ENCODE results near the gene SIL1. TPM values are rescaled to one million over a fixed set of nuclear protein-coding genes. Genes with fewer than 3 reads are reported as not detected.
A peak's percentile ranks its signal among the peaks of the same experiment; 100 is the strongest.

Gene SIL1
- total RNA-seq, 2 donors from 2014 or later, result 32.5 to 37.3 TPM

DNA sequence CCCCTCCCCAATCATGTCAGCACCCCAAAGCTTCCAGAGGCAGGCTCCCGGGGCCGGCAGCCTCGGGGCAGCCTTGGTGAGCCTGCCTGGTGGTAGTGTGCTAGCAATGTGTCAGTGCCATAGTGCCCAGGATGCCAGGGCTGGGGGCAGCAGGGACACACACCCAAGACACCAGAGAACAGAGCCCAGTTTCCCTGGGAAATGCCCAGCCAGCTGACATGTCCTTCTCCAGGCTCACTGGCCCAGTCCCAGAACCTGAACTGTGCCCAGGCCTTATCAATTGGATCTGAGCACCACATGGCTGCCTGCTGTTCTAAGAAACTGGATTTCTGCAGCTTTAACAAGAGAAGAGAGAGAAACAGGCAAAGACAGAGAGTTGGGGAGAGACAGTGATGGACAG lies 248.2 kb downstream of the SIL1 start:
- H3K4me3 Mint-ChIP-seq, result no peak overlapping the region
- no peak for ATAC-seq (replicated peaks in 1 of 2)
- no peaks in the 10 kb centered on the region for H3K36me3 Mint-ChIP-seq (ENCODE audit: insufficient read depth in 2 of 2)
- H3K4me1 Mint-ChIP-seq (ENCODE audit: low read depth), result peaks cover 15% of the 10 kb centered on the region
- no peak overlapping the region for H3K27ac Mint-ChIP-seq
- DNase-seq, result no peak
- H3K9me3 Mint-ChIP-seq, result no peaks in the 10 kb centered on the region
- no peaks in the 10 kb centered on the region for H3K27me3 Mint-ChIP-seq (ENCODE audit: low read depth)

DNA sequence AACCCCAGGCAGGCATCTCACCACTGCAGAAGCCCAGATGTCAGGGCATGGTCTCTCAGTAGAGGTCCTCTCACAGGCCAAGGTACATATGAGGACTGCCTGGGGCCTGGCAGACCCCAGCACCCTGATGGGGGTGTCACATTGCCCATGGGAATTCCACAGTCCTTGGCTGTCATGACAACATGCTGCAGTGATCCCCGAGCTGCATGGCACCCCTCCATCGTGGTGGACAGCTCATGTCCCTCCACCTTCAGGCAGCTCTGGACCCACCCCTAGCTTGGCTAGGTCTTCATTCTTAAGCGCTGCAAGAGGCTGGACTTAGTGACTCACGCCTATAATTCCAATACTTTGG lies 249.0 kb downstream of the SIL1 start:
- H3K9me3 Mint-ChIP-seq, result no peaks in the 10 kb centered on the region
- DNase-seq (no peak), ATAC-seq (replicated peaks in 1 of 2) (no peak)
- peaks cover 15% of the 10 kb centered on the region for H3K4me1 Mint-ChIP-seq (ENCODE audit: low read depth)
- no peaks in the 10 kb centered on the region for H3K27me3 Mint-ChIP-seq (ENCODE audit: low read depth)
- H3K4me3 Mint-ChIP-seq, result no peak overlapping the region
- H3K36me3 Mint-ChIP-seq (ENCODE audit: insufficient read depth in 2 of 2), result no peaks in the 10 kb centered on the region
- H3K27ac Mint-ChIP-seq, result no peak overlapping the region

DNA sequence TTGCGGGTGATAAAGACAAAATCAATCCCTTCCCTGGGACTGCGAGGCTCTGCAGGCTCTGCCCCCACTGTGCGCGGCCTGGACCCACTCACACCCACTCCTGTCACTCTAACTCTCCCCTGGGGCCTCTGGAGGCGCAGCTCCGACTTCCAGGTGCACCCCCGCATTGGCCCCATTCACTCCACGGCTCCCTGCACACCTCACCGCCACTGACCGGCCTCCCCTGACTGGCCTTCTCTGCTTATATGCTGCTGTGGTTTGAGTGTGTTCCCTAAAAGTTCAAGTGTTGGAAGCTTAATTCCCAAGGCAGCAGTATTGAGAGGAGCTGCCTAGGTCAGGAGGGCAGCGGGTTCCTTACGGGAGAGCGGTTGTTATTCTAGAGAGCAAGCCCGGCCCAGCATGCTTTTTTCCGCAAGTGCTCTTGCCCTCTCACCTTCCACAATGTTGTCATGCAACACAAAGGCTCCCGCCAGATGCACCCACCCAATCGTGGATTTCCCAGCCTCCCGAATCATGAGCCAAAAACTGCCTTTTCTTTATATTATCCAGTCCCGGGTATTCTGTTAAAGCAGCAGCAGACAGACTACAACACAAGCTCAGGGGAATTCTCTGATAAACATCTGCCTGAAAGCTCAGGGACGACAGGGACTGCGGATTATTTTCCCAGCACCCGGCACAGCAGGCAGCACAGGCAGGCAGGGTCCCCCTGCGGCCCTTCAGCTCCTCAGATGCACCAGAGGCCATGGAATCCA lies 249.5 kb downstream of the SIL1 start:
- no peak overlapping the region for H3K27ac Mint-ChIP-seq
- no peak overlapping the region for H3K4me3 Mint-ChIP-seq
- DNase-seq (no peak), ATAC-seq (replicated peaks in 1 of 2) (no peak)
- H3K4me1 Mint-ChIP-seq (ENCODE audit: low read depth), result peaks cover 15% of the 10 kb centered on the region
- no peaks in the 10 kb centered on the region for H3K36me3 Mint-ChIP-seq (ENCODE audit: insufficient read depth in 2 of 2)
- H3K27me3 Mint-ChIP-seq (ENCODE audit: low read depth), result no peaks in the 10 kb centered on the region
- H3K9me3 Mint-ChIP-seq, result no peaks in the 10 kb centered on the region

DNA sequence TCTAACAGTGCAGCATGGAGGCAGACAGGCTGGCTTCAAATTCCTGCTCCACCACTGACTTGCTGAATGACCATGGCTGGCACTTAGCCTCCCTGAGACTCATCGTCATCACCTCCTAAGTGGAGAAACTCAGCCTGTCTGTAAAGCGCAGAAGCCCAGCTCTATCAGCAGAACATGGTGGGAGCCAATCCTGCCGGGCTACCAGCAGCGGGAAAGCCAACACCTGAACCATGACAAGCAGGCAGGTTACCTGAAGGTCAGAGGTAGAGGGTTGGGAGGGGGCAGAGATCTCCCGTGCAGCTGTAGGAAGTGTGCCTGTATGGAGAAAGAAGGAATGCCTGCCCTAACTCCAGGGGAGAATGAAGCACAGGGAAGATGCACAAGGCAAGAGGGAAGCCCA lies 250.4 kb downstream of the SIL1 start:
- Mint-ChIP-seq H3K36me3 (ENCODE audit: insufficient read depth in 2 of 2) (no peaks in the 10 kb centered on the region), H3K4me1 (ENCODE audit: low read depth) (peaks cover 6% of the 10 kb centered on the region), H3K27me3 (ENCODE audit: low read depth) (no peaks in the 10 kb centered on the region), H3K4me3 (no peak overlapping the region), H3K27ac (no peak overlapping the region), H3K9me3 (no peaks in the 10 kb centered on the region)
- DNase-seq (no peak), ATAC-seq (replicated peaks in 1 of 2) (no peak)

DNA sequence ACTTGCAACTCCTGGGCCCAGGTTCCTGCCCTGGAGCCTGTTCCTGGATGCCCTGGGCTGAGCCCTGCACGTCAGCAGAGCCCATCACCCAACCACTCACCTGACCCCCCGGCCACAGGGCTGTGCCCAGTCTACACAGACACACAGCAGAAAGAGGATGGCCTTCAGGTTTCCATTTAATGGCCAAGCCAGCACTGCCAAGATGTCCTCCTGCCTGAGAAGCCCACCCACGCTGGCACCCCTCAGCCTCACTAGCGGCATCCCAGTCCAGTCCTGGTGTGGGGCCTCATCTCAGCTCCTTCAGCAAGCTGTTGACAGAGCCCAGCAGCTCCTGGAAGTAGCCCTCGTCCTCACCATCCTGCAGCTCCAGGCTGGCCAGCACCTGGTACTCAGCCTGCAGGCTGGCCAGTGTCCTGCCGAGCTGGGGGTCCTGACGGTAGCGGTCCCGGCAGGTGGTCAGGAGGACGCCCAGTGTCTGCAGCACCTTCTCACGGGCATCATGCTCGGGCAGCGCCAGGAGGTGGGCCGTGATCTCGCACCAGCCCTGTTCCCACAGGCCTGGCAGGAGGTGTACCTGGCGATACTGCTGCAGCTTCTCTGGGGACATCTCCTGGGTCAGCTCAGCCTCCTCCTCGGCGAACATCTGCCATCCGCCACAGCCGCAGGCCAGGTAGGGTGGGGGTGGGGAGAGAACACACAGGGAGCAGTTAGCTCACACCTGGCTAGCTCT lies 251.2 kb downstream of the SIL1 start:
- H3K27ac Mint-ChIP-seq, result no peak overlapping the region
- DNase-seq, result no peak
- H3K27me3 Mint-ChIP-seq (ENCODE audit: low read depth), result no peaks in the 10 kb centered on the region
- peaks cover 0 to 3% of the 10 kb centered on the region in 2 donors for H3K36me3 Mint-ChIP-seq (ENCODE audit: insufficient read depth in 2 of 2)
- H3K4me1 Mint-ChIP-seq (ENCODE audit: low read depth), result peaks cover 6% of the 10 kb centered on the region
- H3K4me3 Mint-ChIP-seq, result no peak overlapping the region
- no peak for ATAC-seq (replicated peaks in 1 of 2)
- H3K9me3 Mint-ChIP-seq, result no peaks in the 10 kb centered on the region

DNA sequence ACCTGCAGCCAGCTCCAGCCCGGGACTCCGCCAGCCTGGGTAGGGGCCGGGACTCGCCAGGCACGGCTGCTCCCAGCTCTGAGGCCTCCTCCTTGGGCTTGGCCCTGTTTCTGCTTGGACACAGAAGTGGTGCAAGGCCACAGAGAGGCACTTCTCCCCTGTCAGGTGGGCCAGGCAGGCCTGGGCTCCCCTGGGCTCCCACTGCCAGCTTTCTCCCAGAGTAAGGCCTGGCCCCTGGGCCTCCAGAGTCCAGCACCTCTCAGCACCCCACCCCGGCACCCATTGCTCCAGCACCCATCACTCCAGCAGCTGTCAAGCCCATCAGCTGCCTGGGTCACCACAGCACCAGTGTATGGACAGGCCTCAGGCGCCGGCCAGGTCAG lies 251.9 kb downstream of the SIL1 start:
- Mint-ChIP-seq H3K4me1 (ENCODE audit: low read depth) (peaks cover 6% of the 10 kb centered on the region), H3K27ac (no peak overlapping the region), H3K36me3 (ENCODE audit: insufficient read depth in 2 of 2) (peaks cover 0 to 8% of the 10 kb centered on the region in 2 donors), H3K9me3 (peaks cover 0 to 2% of the 10 kb centered on the region in 2 donors), H3K4me3 (no peak overlapping the region), H3K27me3 (ENCODE audit: low read depth) (no peaks in the 10 kb centered on the region)
- ATAC-seq (replicated peaks in 1 of 2) (no peak), DNase-seq (no peak)

DNA sequence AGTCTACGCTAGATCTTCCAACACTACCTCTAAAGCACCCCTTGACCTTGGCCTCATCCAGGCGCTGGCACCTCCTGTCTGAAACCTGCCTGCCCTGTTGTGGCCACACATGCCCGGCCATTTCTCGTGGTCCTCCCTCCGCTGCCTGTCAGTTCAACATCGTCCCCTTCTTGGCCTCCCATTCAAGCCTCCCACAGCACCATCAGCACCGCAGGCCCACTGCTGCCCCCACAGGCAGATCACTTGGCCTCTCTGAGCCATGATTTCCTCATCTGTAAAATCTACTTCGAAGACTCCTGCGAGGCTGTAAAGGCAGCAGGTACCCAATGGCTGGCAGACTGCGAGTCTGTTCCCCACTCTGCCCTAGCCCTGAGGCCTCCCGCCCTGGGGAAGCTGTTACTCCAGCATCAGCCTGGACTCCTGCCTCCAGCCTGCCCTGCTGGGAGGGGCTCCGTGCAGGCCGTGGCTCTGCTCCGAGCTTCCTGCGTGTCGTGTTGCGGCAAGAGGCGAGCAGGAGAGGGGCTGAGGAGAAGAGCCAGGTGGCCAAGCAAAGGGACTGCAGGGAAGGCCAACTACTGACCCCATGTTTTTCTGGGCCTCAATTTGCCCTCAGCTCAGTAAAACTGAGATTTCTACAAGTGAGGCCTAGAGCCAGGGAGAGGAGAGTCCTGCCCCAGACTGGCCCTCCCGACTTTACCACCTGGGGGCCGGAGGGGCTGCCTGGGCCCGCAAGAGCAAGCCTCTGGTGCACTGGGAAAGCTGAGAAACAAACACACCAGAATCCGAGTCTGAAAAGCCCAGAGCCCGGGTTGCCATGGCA lies 252.5 kb downstream of the SIL1 start:
- H3K4me3 Mint-ChIP-seq, result no peak overlapping the region
- H3K4me1 Mint-ChIP-seq (ENCODE audit: low read depth), result peaks cover 12% of the 10 kb centered on the region
- no peak for ATAC-seq (replicated peaks in 1 of 2)
- no peaks in the 10 kb centered on the region for H3K27me3 Mint-ChIP-seq (ENCODE audit: low read depth)
- no peak for DNase-seq
- H3K36me3 Mint-ChIP-seq (ENCODE audit: insufficient read depth in 2 of 2), result peaks cover 2 to 8% of the 10 kb centered on the region in 2 donors
- no peak overlapping the region for H3K27ac Mint-ChIP-seq
- H3K9me3 Mint-ChIP-seq, result peaks cover 3 to 5% of the 10 kb centered on the region in 2 donors

DNA sequence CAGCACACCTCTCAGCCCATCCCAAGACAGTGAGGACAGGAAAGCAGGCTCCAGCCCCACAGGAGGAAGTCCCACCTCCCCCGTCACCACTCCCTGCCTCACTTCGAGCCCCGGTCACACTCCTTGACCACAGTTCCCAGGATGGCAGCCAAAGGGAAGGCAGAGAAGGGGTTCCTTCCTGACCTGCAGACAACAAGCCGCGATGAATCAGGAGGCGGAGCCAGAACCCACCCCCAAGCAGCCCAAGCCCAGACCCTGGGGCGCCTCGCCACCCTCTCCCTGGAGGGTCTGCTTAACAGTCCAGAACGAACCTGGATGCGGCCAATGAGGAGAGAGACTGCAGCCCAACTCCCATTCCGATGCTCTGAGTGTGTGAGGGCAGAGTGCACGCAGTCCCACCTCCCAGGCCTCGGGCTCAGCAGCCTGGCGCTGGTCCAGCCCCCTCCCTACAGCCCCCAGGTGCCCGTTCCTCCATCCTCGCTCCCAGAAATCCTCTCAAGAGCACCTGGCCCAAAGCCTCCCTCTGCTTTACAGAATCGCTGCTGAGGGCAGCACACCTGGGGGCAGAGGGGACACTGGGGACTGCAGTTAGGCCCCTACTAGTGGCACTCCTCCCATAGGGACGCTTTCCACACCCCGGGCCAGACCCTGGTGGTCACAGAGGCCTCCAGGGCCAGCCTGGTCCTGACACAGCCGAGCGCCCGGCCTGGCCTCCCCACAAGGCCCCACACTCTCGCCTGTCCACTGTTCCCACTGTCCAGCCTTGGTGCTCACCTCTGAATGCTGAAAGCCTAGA lies 253.4 kb downstream of the SIL1 start:
- H3K4me1 Mint-ChIP-seq (ENCODE audit: low read depth), result peaks cover 14% of the 10 kb centered on the region
- peaks cover 2 to 8% of the 10 kb centered on the region in 2 donors for H3K36me3 Mint-ChIP-seq (ENCODE audit: insufficient read depth in 2 of 2)
- no peaks in the 10 kb centered on the region for H3K27me3 Mint-ChIP-seq (ENCODE audit: low read depth)
- H3K27ac Mint-ChIP-seq, result no peak overlapping the region
- H3K9me3 Mint-ChIP-seq, result peaks cover 3 to 5% of the 10 kb centered on the region in 2 donors
- no peak for DNase-seq
- no peak for ATAC-seq (replicated peaks in 1 of 2)
- H3K4me3 Mint-ChIP-seq, result no peak overlapping the region

DNA sequence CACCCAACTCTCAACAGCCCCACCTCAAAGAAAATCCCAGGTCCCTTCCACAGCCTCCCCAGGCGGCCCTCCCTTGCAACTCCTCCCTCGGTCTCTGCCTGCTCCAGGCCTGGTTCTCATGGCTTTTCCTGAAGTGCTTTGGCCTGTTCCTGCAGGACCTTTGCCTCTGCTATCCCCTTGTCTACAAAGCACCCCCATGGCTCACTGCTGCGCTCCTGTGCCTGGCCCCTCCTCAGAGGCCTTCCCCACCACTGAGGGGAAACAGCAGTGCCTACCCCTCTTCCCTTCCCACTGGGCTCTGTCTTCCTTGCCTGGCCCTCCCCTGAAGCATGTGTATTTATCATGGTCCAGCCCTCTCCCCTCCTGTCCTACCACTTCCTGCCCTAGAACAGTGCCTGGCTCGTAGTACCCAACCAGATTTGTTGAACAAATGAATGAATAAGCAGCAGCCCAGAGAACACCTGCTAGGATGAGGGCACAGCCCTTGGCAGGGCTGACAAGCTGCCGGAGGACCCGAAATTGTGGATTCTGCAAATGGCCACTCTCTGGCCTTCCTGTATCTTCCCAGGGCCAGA lies 254.5 kb downstream of the SIL1 start:
- Mint-ChIP-seq H3K4me1 (ENCODE audit: low read depth) (peaks cover 14% of the 10 kb centered on the region), H3K4me3 (no peak overlapping the region), H3K36me3 (ENCODE audit: insufficient read depth in 2 of 2) (peaks cover 2 to 8% of the 10 kb centered on the region in 2 donors), H3K27ac (no peak overlapping the region), H3K27me3 (ENCODE audit: low read depth) (no peaks in the 10 kb centered on the region), H3K9me3 (peaks cover 3 to 5% of the 10 kb centered on the region in 2 donors)
- no peak for DNase-seq
- ATAC-seq (replicated peaks in 1 of 2), result no peak

DNA sequence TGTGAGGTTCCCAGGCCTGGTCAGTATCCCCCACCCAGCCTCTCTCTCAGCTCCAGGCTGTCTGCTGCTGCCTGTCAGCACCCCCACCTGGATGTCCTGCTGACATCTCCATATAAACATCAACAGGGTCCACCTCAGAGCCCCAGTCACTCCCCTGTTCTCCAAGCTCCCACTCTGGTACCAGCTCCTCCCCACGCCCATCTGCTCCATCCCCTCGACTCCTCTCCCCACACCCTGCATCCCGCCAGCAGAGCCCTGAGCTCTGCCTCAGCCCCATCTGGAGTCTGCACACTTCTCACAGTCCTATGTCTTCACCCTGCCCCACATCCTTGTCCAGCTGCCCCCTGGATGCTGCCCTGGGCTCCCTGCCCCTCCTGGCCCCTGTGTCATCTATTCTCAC lies 255.3 kb downstream of the SIL1 start:
- Mint-ChIP-seq H3K4me1 (ENCODE audit: low read depth) (peaks cover 14% of the 10 kb centered on the region), H3K36me3 (ENCODE audit: insufficient read depth in 2 of 2) (peaks cover 2 to 8% of the 10 kb centered on the region in 2 donors), H3K4me3 (no peak overlapping the region), H3K27me3 (ENCODE audit: low read depth) (no peaks in the 10 kb centered on the region), H3K27ac (peak overlapping the region; percentile 59), H3K9me3 (peaks cover 3 to 5% of the 10 kb centered on the region in 2 donors)
- ATAC-seq (replicated peaks in 1 of 2) (no peak), DNase-seq (no peak)

DNA sequence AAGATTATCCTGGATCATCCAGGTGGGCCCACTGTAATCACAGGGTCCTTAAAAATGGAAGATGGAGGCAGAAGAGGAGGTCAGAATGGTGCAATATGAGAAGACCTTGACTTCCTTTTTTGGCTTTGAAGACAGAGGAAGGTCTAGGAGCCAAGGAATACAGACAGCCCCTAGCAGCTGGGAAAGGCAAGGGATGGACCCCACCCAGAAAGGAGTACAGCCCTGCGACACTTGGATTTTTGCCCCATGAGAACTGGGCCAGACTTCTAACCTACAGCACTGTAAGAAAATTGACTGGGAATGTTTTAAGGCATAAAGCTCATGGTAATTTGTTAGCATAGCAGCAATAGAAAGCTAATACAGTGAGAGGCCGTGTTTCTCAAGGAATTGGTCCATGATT lies 256.1 kb downstream of the SIL1 start:
- H3K4me1 Mint-ChIP-seq (ENCODE audit: low read depth), result peaks cover 14% of the 10 kb centered on the region
- H3K27me3 Mint-ChIP-seq (ENCODE audit: low read depth), result no peaks in the 10 kb centered on the region
- DNase-seq, result no peak
- peaks cover 2 to 8% of the 10 kb centered on the region in 2 donors for H3K36me3 Mint-ChIP-seq (ENCODE audit: insufficient read depth in 2 of 2)
- H3K27ac Mint-ChIP-seq, result no peak overlapping the region
- ATAC-seq (replicated peaks in 1 of 2), result no peak
- H3K9me3 Mint-ChIP-seq, result peaks cover 3 to 5% of the 10 kb centered on the region in 2 donors
- no peak overlapping the region for H3K4me3 Mint-ChIP-seq

DNA sequence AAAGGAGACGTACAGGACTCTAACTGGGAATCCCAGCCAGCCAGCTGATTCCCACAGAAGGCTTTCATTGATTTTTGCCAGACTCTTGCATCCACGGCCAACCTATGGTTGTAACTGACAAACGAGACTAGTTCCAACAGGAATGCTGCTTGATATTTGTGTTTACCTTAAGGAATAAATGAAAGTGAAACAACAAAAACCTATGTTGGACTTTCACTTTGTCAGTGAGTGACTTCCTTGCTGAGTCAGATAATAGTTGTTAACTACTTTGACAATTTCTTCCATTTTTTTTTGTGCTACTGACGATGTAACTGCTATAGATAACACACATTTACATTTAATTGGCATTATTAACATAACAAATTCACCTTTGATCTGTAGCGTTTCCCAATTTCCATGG lies 259.6 kb downstream of the SIL1 start:
- H3K27ac Mint-ChIP-seq, result peak overlapping the region; percentile 3
- H3K27me3 Mint-ChIP-seq (ENCODE audit: low read depth), result no peaks in the 10 kb centered on the region
- peaks cover 3 to 5% of the 10 kb centered on the region in 2 donors for H3K9me3 Mint-ChIP-seq
- ATAC-seq (replicated peaks in 1 of 2) (no peak), DNase-seq (no peak)
- H3K4me3 Mint-ChIP-seq, result no peak overlapping the region
- H3K4me1 Mint-ChIP-seq (ENCODE audit: low read depth), result peaks cover 8% of the 10 kb centered on the region
- H3K36me3 Mint-ChIP-seq (ENCODE audit: insufficient read depth in 2 of 2), result peaks cover 2 to 8% of the 10 kb centered on the region in 2 donors
